Astrocyte of the cerebellum (primary cell): ENCODE data around the gene GNAQ.
A peak's percentile ranks its signal among the peaks of the same experiment; 100 is the strongest.

ENCODE experiments used
- DNase-seq: peaks from one replicate; pipeline ENCODE4 v3.0.0-alpha.2; 2011; ENCODE audit warnings: low read depth
- H3K4me3 ChIP-seq: 2 replicates; pipeline ENCODE4 v1.5.1; 2011; ENCODE audit warnings: mild to moderate bottlenecking, low read depth, low read length, moderate library complexity
- in situ Hi-C: cut with HindIII; loops from 2 replicates; pipeline ENCODE4 v1.10.0; 2017; ENCODE audit warnings: low sequenced_read_pairs
- TF ChIP-seq, protein P1 (sequence below): IDR thresholded peaks from 2 replicates; pipeline ENCODE4 v1.5.1; 2012; ENCODE audit warnings: low read length, low read depth, moderate library complexity, mild to moderate bottlenecking; ENCODE audit errors: missing control alignments

The GNAQ gene

DNA sequence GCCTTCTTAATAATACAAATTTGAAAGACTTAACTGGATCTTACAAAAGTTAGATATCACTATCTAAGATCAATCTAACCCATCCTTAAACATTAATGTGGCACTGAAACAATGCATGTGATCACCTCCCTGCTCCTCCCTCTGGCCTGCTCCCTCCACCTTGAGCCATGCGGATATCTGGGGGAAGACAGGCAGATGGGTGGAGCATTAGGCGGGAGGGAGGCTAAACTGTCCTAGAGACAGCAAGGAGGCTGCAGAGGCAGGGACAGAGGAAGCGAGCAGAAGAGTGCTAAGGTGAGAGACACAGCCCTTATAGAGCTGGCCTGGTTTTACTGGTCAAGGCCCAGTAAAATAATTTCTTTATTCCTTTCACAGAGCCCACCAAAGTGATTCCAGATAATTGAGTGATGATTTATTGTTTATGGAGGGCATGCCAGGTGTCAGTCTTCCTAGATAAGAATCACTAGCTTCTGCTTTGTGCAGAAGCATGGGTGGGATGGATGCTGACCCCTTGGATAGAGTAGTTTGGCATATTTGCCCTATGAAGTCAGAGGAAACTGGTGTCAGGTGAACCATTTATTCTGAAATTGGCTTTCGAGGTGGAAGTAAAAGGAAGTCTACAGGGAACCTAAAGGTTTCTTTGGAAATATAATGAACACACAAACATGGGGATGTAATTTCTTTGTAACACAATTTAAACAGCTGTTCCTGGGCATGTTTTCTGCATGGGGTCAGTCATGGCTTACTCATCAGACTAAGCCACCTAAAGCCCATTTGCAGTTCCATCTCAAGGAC, 188.3 kb downstream of the GNAQ start:
- H3K4me3 ChIP-seq: no peak overlapping the region
- no peak for DNase-seq
- TF ChIP-seq, protein P1, sequence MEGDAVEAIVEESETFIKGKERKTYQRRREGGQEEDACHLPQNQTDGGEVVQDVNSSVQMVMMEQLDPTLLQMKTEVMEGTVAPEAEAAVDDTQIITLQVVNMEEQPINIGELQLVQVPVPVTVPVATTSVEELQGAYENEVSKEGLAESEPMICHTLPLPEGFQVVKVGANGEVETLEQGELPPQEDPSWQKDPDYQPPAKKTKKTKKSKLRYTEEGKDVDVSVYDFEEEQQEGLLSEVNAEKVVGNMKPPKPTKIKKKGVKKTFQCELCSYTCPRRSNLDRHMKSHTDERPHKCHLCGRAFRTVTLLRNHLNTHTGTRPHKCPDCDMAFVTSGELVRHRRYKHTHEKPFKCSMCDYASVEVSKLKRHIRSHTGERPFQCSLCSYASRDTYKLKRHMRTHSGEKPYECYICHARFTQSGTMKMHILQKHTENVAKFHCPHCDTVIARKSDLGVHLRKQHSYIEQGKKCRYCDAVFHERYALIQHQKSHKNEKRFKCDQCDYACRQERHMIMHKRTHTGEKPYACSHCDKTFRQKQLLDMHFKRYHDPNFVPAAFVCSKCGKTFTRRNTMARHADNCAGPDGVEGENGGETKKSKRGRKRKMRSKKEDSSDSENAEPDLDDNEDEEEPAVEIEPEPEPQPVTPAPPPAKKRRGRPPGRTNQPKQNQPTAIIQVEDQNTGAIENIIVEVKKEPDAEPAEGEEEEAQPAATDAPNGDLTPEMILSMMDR: no peak
- in situ Hi-C loops: no loop called here

DNA sequence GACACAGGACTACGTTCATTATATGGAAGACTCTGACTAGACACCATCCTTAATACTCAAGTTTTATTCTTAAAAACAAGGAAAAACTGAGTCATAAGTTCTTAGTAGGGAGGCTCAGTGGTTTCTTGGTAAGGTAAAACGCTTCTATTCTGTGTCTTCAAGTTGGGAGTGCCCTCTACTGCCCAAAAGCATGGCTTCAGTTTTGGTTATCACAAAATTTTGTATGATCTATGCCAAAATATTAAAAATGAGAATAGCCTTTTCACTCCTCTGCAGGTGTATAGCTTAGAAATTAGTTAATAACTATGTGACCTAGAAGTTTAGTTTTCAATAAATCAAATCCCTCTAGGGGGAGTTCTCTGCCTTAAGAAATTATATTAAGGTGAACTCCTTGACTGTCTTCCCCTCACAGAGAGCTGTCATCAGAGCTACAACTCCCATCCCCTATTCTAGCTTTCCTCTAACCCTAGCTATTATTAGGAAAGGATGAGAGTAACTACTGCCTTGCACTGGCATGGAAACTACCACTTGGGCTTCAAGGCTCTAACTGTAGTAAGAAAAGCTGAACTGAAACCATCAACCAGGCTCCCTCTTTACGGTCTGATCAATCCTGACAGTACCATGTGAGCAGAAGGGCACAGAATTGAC, 189.7 kb downstream of the GNAQ start:
- TF ChIP-seq, protein P1: peak; percentile 47
- in situ Hi-C loops: no loop called here
- DNase-seq: no peak
- H3K4me3 ChIP-seq: no peak overlapping the region

DNA sequence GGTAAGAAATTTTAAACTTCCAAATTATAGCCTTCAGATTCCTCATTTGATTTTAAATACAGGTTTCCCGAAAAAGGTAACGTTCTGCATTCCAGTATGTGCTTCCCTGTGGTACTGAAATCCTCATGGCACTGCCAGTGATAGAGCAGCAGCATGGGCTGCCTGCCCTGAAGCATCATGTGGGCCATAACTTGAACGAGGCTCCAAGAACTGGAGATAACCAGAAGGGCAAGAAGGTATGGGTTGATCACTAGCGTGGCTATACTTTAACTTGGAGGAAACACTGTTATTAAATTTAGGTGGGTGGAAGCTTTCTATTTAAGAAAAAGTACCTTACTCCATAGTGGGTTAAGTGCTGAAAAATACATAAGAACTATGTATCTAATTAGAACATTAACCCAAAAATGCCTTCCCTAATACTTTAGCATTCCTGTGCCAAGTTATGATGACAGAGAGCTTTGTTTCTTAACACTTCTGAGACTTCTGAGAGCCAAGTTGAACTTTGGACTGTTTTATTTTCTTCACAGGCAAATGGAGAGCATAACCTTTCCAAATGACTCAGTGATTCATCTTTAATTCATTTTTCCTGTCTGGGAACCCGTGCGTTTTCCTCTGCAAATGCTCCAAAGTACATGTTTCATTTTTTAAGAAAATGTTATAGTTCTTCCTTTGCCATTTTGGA, 192.0 kb downstream of the GNAQ start:
- TF ChIP-seq, protein P1: no peak
- H3K4me3 ChIP-seq: no peak overlapping the region
- peak; percentile 57 for DNase-seq
- in situ Hi-C loops: loop anchor here (5.0 kb wide), 1 partner anchor 68 kb away; no protein-coding TSS in a partner anchor

DNA sequence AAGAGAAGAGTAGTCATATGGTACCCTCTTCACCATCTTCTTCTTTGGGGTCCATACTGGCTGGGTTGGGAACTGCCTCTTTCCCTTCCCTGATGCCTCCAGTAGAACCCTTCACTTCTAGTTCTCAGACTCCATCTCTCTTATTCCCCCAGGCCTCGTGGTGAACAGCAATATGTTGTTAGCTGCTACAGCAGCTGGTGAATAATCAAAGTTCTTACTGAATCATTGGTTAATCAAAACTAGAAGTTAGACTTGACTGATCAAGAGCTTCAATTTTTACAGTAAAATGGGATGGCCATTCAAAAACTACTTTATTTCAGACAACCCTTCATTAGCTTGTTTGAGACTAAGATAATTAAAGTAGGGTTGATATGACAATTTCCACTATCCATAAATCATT, 192.6 kb downstream of the GNAQ start:
- TF ChIP-seq, protein P1: no peak
- no peak for DNase-seq
- H3K4me3 ChIP-seq: no peak overlapping the region
- in situ Hi-C loops: loop anchor here (5.0 kb wide), 1 partner anchor 68 kb away; no protein-coding TSS in a partner anchor

DNA sequence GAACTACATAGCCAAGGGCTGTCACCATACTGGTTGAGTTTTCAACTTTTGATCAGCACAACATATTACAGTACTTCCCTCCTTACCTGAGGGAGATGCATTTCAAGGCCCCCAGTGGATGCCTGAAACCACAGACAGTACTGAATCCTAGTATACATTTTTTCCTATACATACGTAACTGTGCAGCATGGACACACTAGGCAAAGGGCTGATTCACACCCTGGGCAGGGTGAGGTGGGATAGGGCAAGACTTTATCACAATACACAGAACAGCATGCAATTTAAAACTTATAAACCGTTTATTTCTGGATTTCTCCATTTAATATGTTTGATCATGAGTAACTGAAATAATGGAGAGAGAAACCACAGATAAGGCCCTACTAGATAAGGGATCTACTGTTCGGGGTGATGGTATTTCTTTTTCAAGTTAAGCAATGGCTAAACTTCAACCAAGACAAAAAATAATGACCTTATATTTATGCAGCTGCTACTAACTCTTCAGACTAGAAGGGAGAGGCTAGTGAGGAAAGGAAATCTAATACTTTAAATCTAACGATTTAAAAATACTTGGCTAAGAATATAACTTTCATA, 196.6 kb downstream of the GNAQ start:
- TF ChIP-seq, protein P1: no peak
- DNase-seq: no peak
- in situ Hi-C loops: loop anchor here (5.0 kb wide), 1 partner anchor 72 kb away; no protein-coding TSS in a partner anchor
- no peak overlapping the region for H3K4me3 ChIP-seq

DNA sequence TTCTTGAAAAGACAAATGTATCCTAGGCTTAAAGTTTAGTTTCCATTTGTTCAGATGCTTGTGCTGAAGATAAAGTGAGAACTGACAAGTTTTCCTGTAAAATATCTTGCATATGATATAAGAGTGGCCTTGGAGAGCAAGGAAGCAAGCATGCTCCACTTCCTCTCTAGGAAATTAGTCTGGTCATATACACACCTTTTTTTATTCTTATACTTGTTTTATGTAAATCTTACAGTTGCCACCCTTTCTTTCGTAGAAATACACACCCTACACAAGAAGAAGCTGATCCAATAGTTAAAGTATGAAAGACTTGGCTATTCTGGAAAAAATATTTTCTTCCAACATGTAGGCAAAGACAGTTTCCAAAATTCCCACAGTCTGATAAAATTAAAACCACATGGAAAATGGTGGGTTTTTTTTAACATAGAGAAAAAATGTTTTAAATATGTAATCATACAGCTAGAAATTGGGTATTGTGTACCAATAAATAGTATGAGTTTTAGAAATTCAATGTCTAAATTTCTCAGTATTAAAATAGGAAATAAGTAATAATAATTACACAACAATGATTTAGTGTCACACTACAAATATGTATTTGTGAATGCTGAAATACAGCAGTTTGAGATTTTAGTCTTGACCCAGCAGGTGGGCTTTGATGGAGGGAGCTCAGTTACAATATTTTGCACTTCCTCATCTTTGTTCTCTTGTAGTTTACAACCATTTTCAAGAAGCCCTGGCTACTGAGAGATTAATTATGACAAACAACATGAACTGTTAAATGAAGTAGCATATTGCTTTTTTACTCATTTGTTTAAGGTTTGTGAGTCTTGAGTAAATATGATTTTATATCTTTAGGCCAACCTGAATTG, 197.8 kb downstream of the GNAQ start:
- in situ Hi-C loops: no loop called here
- DNase-seq: no peak
- no peak overlapping the region for H3K4me3 ChIP-seq
- TF ChIP-seq, protein P1: no peak
